ENCODE results near the gene TMEM242.
"Not testable (repeated sequence)": the region's sequence is repeated elsewhere in the genome, so short reads cannot be mapped to it uniquely, and the experiment has no call there.

Gene TMEM242

GRCh38 chr6:157322792-157323254 lies 496 bp downstream of the TMEM242 start:
- no peak for DNase-seq

- no peak for DNase-seq
Observed at GRCh38 chr6:157316871-157317814, 6.2 kb downstream of the TMEM242 start.

GRCh38 chr6:157314705-157315321 lies 8.5 kb downstream of the TMEM242 start:
- no peak for DNase-seq

GRCh38 chr6:157313531-157314467 lies 9.5 kb downstream of the TMEM242 start:
- DNase-seq = no peak

GRCh38 chr6:157312757-157313156 lies 10.6 kb downstream of the TMEM242 start:
- no peak for DNase-seq

GRCh38 chr6:157310693-157311092 lies 12.6 kb downstream of the TMEM242 start:
- DNase-seq = not testable (repeated sequence)

- no peak for DNase-seq
Observed at GRCh38 chr6:157307661-157308060, 15.7 kb downstream of the TMEM242 start.

GRCh38 chr6:157305670-157306653 lies 17.4 kb downstream of the TMEM242 start:
- DNase-seq = no peak

- no peak for DNase-seq
Observed at GRCh38 chr6:157304899-157305663, 18.2 kb downstream of the TMEM242 start.

GRCh38 chr6:157302736-157303135 lies 20.6 kb downstream of the TMEM242 start:
- no peak for DNase-seq

- no peak for DNase-seq
Observed at GRCh38 chr6:157300436-157300835, 22.9 kb downstream of the TMEM242 start.

GRCh38 chr6:157300006-157300405 lies 23.3 kb downstream of the TMEM242 start:
- DNase-seq = no peak

GRCh38 chr6:157298216-157298724 lies 25.0 kb downstream of the TMEM242 start:
- no peak for DNase-seq

- DNase-seq = no peak
Observed at GRCh38 chr6:157294654-157295053, 28.7 kb downstream of the TMEM242 start.

GRCh38 chr6:157293780-157294179 lies 29.5 kb downstream of the TMEM242 start:
- no peak for DNase-seq

- no peak for DNase-seq
Observed at GRCh38 chr6:157292202-157292601, 31.1 kb downstream of the TMEM242 start.

- DNase-seq = no peak
Observed at GRCh38 chr6:157291356-157291755, 32.0 kb downstream of the TMEM242 start.

GRCh38 chr6:157290797-157291196 lies 32.5 kb downstream of the TMEM242 start:
- DNase-seq = no peak

- no peak for DNase-seq
Observed at GRCh38 chr6:157289764-157290163, 33.6 kb downstream of the TMEM242 start.

GRCh38 chr6:157288575-157288974 lies 34.7 kb downstream of the TMEM242 start:
- no peak for DNase-seq

GRCh38 chr6:157287923-157288322 lies 35.4 kb downstream of the TMEM242 start:
- DNase-seq = no peak
